Measurements from ENCODE around the gene KCNK7.
A peak's percentile ranks its signal among the peaks of the same experiment; 100 is the strongest.

Gene KCNK7

DNA sequence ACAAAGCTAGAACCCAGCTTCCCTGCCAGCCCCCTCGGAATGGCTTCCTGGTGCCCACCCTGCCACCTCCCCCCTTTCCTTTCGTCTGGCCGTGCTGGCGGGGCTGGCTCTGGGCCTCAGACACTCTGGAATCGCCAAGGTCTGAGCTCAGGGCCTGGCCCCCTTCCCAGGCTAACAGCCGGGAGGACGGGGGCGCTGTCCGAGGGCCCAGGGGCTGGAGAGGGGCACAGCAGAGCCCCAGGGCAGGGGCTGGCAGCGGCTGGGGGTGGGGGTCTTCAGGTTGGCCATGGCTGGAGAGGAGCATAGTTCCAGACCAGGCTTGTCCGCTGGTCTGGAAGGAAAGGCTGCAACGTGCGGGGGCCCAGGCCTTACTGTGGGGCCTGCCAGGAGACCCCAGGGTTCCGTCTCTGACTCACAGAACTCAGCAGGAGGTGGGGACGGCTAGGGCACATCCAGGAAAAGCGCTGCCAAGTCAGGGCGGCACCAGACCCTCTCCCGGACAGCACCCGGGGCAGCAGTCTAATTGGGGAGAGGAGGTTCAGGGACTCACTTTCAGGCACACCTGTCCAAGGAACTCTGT, 36.6 kb downstream of the KCNK7 start:
- Histone ChIP-seq H3K27ac (peak overlapping the region; percentile 73 to 93 (median 87); a peak in 21 of 22 replicates), H3K27me3 (no peaks in the 10 kb centered on the region), H4K20me1 (peaks cover 0 to 12% (median 0%) of the 10 kb centered on the region in 11 experiments; a peak in 5 of 22 replicates), H3K9me3 (replicated peaks in 1 of 11) (no peaks in the 10 kb centered on the region), H3K4me2 (peak overlapping the region; percentile 89 to 100 (median 99)), H3K4me3 (peak overlapping the region; percentile 49 to 75 (median 62)), H3K4me1 (peaks cover 62 to 87% (median 79%) of the 10 kb centered on the region in 10 experiments), H3K36me3 (0 out of 22 replicates have a peak, but pooled peaks cover 0 to 1% (median 0%) of the 10 kb centered on the region in 11 experiments), H3K9ac (peak overlapping the region; percentile 76 to 91 (median 86))
- no peak for TF ChIP-seq Cebpa-rat (IDR thresholded peaks at IDR 0.05)

DNA sequence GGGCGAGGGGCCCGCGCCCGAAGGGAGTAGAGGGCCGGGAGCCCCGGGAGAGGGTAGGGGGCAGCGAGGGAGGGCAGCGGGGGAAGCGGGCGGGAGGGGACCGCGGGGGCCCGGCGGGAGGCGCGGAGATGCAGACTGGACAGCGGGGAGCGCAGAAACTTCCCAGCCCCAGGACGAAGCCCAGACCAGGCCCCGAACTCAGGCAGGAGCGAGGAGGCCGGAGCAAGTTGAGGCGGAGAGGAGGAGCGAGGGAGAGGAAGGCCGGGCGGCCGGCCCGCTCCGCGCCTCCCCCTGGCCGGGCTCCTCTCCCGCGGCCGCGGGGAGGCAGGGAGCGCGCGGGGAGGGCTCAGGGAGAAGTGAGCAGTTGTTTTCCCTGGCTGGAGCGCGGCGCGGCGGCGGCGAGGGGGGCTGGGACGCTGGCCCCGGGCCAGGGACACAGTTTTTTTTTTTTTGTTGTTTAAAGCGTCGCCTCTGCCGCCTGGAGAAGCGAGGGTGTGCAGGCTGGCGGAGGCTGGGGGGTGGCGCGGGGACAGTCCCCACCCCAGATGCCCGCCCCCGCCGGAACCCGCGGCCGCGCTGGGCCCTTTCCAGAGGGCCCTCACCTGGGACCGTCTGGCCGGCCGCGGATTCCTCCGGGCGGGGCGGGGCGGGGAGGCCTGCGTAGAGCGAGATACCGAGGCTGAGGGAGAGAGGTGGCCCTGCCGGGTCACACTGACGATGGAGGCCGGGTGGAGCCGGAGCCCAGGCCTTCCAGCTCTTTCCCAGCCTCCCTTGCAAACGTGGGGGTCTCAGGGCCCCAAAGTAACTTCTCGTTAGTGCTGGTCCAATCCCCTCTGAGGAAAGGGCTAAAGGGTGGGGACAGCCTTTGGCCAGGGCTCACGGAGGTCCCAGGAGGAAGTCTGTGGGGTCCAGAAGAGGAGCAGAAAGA, 37.3 kb downstream of the KCNK7 start, which contains the start of gene LTBP3:
LTBP3 (minus strand) TSS at position 358 of the 928 bp plus-strand sequence. CDS start 400 bp downstream, outside the sequence.
- peak within 1 kb of the TSS; percentile 49 to 75 (median 62) for H3K4me3 ChIP-seq
- peak within 1 kb of the TSS; percentile 76 to 91 (median 86) for H3K9ac ChIP-seq
- peak within 1 kb of the TSS; percentile 73 to 93 (median 87); a peak in 21 of 22 replicates for H3K27ac ChIP-seq
- no peaks in the 10 kb centered on the region for H3K27me3 ChIP-seq
- no peaks in the 10 kb centered on the region for H3K9me3 ChIP-seq (replicated peaks in 1 of 11)
- H4K20me1 ChIP-seq, result peaks cover 0 to 12% (median 0%) of the 10 kb centered on the region in 11 experiments; a peak in 5 of 22 replicates
- no peak for TF ChIP-seq Cebpa-rat (IDR thresholded peaks at IDR 0.05)
- H3K4me2 ChIP-seq, result peak within 1 kb of the TSS; percentile 89 to 100 (median 99)
- 0 out of 22 replicates have a peak, but pooled peaks cover 0 to 4% (median 0%) of the 10 kb centered on the region in 11 experiments for H3K36me3 ChIP-seq
- peaks cover 63 to 86% (median 79%) of the 10 kb centered on the region in 10 experiments for H3K4me1 ChIP-seq

DNA sequence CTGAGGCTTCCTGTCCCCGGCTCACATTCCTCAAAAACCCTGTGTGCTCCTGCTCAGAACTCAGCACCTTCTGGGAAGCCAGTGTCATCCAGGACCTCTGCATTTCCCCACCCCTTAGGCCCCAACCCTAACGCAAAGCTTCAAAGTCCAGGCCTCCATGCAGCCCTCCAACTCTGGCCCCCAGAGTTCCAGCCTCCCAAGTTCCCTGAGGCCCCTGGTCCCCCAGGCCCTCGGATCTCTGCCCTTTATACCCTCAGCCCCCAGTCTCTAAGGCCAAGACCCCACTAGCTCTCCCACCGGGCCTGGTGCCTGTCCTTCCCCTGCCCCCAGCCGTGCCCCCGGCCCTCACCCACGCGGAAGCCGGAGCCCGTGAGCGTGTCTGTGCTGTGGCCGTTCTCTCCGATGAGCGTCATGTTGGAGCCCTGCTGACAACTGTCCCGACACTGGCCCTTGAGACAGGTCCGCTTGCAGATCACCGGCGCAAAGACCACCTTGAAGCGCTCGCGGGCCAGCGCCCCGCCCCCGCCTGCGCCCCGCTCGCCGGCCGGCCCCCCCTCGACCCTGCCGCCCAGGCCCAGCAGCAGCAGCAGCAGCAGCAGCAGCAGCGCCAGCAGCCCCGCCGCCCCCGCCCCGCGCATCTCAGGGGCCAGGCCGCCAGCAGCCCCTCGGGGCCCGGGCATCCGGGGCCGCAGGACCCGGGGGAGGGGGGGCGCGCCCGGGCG, 38.2 kb downstream of the KCNK7 start:
- TF ChIP-seq Cebpa-rat (IDR thresholded peaks at IDR 0.05), result no peak
- Histone ChIP-seq H3K4me3 (peak overlapping the region; percentile 49 to 75 (median 62)), H3K4me2 (peak overlapping the region; percentile 89 to 100 (median 99)), H3K27me3 (no peaks in the 10 kb centered on the region), H3K36me3 (0 out of 22 replicates have a peak, but pooled peaks cover 0 to 4% (median 0%) of the 10 kb centered on the region in 11 experiments), H3K27ac (peak overlapping the region; percentile 73 to 93 (median 87); a peak in 20 of 22 replicates), H3K9ac (peak overlapping the region; percentile 76 to 91 (median 86)), H3K4me1 (peaks cover 70 to 88% (median 84%) of the 10 kb centered on the region in 10 experiments), H4K20me1 (peaks cover 0 to 18% (median 5%) of the 10 kb centered on the region in 11 experiments; a peak in 8 of 22 replicates), H3K9me3 (replicated peaks in 1 of 11) (no peaks in the 10 kb centered on the region)

DNA sequence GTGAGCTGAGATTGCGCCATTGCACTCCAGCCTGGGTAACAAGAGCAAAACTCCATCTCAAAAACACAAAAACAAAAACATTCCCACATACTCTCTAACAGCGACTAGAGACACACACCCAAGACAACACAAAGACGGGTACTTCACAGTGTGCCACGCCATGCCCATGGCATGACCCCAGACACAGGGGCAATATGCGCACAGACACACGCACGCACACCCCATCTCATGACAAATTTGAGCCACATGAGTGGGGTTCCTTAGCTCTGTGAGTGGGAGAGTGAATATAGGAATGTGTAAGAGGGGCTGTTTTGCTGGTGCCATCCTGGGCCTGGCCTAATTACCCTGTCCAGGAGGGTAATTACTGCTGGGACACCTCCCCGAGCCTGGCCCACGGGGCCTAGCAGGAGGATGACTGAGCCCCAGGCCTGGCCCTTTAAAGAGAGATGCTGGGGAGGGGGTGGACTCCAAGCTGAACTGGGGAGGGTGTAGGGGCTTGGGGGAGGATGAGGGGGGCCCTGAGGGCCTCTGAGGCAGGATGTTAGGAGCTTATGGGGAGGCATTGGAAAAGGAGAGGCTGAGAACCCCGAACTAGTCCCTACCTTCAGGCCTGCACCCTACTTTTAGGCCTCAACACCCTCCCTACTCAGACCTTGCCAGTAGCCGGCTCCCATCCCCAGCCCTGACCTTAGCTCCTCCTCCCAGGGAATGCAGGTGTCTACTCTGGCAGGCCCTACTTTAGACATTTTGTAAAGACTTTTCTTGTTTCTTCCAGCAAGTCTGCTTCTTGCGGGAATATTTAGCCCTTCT, 38.9 kb downstream of the KCNK7 start:
- Histone ChIP-seq H3K36me3 (peaks cover 0 to 10% (median 2%) of the 10 kb centered on the region in 11 experiments; a peak in 9 of 22 replicates), H3K27ac (peak overlapping the region; percentile 73 to 93 (median 87); a peak in 20 of 22 replicates), H3K4me3 (peak overlapping the region; percentile 49 to 75 (median 62)), H3K4me2 (peak overlapping the region; percentile 89 to 100 (median 99)), H3K9me3 (replicated peaks in 1 of 11) (no peaks in the 10 kb centered on the region), H4K20me1 (peaks cover 0 to 25% (median 13%) of the 10 kb centered on the region in 11 experiments; a peak in 10 of 22 replicates), H3K27me3 (no peaks in the 10 kb centered on the region), H3K9ac (peak overlapping the region; percentile 76 to 91 (median 86); a peak in 21 of 22 replicates), H3K4me1 (peaks cover 78 to 90% (median 89%) of the 10 kb centered on the region in 10 experiments)
- TF ChIP-seq Cebpa-rat (IDR thresholded peaks at IDR 0.05), result no peak; a peak in 2 of 22 replicates

DNA sequence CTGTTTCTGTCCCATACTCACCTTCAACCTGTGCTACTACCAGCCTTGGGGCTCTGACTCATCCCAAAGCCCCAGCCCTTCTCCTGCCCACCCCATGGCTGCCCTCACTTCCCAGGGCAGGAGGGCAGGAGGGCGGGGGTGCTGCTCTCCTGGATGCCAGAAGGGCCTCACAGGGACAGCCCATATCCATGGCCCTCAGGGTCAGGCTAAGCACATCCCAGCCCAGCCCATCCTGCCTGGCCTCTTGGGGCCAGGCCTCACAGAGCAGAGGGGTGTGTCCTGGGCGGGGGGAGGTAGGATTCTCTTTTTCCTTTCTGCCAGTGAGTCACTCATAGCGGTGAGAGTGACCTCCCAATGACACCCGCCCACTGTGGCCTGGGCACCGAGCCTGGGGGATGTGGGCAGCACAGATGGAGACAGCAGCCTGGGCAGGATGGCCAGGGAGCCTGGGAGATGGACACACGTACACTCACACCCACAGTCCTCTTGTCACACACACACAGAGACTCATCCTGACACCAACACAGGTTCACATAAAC, 39.8 kb downstream of the KCNK7 start:
- Histone ChIP-seq H3K9ac (peak overlapping the region; percentile 12 to 91 (median 86); a peak in 20 of 22 replicates), H3K27ac (peak overlapping the region in 9 of 11 experiments; percentile 77 to 93 (median 87); a peak in 19 of 22 replicates), H3K27me3 (no peaks in the 10 kb centered on the region), H3K4me3 (peak overlapping the region in 7 of 10 experiments; percentile 22 to 75 (median 67); a peak in 10 of 20 replicates), H4K20me1 (peaks cover 0 to 26% (median 13%) of the 10 kb centered on the region in 11 experiments; a peak in 10 of 22 replicates), H3K9me3 (replicated peaks in 1 of 11) (no peaks in the 10 kb centered on the region), H3K4me1 (peaks cover 77 to 90% (median 87%) of the 10 kb centered on the region in 10 experiments), H3K36me3 (peaks cover 4 to 20% (median 11%) of the 10 kb centered on the region in 11 experiments; a peak in 15 of 22 replicates), H3K4me2 (peak overlapping the region; percentile 89 to 100 (median 99))
- no peak for TF ChIP-seq Cebpa-rat (IDR thresholded peaks at IDR 0.05)

DNA sequence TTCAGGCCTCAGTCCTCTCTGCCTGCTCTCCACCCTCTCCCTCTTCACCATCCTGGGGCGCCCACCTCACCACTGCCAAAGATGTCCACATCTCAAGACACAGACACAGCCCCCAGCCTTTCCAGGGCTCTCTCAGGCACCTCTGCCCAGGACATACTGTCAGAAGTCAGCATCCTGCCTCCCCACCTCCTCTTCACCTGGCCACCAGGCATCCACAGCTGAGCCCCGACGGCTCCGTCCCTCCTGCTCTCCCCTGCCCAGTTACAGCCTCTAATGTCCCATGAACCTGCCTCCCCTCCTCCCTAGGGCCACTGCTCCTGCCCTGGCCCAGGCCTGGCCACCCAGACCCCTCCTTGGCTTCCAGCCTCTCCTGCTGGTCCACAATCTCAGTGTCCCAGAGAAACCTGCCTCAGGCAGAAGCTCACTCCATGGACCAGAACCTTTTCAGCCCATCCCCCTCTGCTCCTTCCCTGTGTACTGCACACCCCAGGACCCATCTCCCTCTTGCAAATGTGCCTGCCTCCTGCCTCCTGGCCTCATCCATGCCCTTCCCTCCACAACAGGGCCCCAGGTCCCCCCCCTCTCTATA, 40.7 kb downstream of the KCNK7 start:
- H3K4me2 ChIP-seq, result peak overlapping the region; percentile 89 to 100 (median 99)
- peaks cover 0 to 26% (median 13%) of the 10 kb centered on the region in 11 experiments; a peak in 10 of 22 replicates for H4K20me1 ChIP-seq
- H3K9me3 ChIP-seq (replicated peaks in 1 of 11), result no peaks in the 10 kb centered on the region
- no peaks in the 10 kb centered on the region for H3K27me3 ChIP-seq
- H3K4me1 ChIP-seq, result peaks cover 69 to 85% (median 79%) of the 10 kb centered on the region in 10 experiments
- H3K36me3 ChIP-seq, result peaks cover 5 to 28% (median 15%) of the 10 kb centered on the region in 11 experiments; a peak in 15 of 22 replicates
- peak overlapping the region in 7 of 10 experiments; percentile 39 to 75 (median 62); a peak in 12 of 20 replicates for H3K4me3 ChIP-seq
- H3K9ac ChIP-seq, result peak overlapping the region; percentile 12 to 91 (median 86); a peak in 21 of 22 replicates
- H3K27ac ChIP-seq, result peak overlapping the region in 9 of 11 experiments; percentile 71 to 93 (median 87); a peak in 19 of 22 replicates
- no peak for TF ChIP-seq Cebpa-rat (IDR thresholded peaks at IDR 0.05)
